ENCODE measurements around the gene TLE7.

TLE7 gene

GRCh38 chr16:71412270-71413160, 29.3 kb downstream of the TLE7 start:
- DNase-seq = peak; percentile 61

DNA sequence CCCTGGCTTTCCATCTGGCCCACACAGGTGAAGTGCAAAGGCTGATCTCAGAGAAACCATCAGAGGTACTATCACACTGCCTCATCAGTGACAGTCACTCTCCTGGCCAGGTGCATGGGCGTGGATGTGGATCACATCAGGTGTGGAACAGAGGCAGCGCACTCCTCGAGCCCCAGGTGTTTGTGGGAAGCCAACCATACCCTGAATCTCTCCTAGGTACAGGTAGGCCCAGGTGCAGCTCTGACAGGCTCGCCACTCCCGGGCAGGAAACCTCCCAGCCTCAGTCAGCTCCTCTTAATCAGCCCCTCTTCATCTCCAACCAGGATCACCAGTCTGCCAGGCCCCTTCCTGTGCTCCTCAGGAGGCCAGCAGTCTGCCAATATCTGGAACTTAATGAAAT, 31.7 kb downstream of the TLE7 start:
- no peak for DNase-seq

- DNase-seq = no peak
Measured at GRCh38 chr16:71409011-71409775, 32.7 kb downstream of the TLE7 start.

DNA sequence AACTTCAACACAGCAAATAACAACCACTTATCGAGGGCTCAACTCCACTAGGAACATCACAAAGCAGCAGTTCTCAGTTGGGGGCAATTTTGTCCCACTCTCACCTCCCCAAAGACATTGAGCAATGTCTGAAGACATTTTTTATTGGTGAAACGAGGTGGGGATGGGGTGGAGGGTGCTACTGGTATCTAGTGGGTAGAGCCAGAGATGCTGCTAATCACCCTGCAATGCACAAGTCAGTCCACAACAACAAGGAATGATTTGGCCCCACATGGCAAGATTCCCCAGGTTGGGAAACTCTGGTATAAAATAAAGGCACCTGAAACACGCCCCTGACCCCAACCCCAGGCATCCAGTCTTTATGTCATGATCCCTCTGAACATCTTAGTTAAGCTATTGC, 33.3 kb downstream of the TLE7 start:
- no peak for DNase-seq

- DNase-seq = no peak
Measured at GRCh38 chr16:71407731-71408130, 34.1 kb downstream of the TLE7 start.

DNA sequence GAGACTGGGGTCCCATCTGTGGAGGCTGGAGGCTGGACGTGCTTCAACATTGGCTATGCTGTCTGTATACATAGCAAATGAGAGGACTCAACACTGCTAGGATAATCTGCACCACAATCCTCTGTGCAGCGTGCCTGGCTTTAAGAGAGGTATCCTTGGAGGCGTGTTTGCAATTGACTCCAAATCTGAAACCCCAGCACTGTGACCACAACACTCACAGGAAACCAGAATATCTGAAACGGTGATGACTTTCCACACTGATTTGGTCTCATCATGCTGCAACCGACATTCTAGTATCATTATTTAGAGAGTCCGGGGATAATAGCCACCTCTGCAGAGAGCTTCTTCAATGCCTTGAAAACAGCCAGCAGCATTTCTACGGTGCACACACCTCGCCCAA, 35.1 kb downstream of the TLE7 start:
- DNase-seq = no peak

- no peak for DNase-seq
Measured at GRCh38 chr16:71406316-71406715, 35.5 kb downstream of the TLE7 start.

DNA sequence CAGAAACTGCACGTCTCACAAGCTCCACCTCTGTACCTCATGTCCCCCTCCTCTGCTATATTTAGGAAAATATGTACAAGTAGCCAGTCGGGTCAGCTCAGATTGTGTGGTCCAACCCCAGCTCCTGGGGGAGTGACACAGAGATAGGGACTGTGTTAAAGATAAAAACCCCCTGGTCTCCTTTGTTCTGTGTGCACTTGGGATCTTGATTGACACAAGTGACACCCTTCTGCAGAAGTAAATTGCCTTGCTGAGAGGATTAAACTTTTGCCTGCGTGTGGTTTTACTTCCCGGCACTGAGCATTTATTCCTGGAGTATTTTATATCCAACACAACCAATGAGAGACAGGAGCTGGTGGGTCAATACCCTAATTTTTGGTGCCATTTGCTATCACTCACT, 37.5 kb downstream of the TLE7 start:
- DNase-seq = no peak

- no peak for DNase-seq
Measured at GRCh38 chr16:71402674-71403073, 39.2 kb downstream of the TLE7 start.

DNA sequence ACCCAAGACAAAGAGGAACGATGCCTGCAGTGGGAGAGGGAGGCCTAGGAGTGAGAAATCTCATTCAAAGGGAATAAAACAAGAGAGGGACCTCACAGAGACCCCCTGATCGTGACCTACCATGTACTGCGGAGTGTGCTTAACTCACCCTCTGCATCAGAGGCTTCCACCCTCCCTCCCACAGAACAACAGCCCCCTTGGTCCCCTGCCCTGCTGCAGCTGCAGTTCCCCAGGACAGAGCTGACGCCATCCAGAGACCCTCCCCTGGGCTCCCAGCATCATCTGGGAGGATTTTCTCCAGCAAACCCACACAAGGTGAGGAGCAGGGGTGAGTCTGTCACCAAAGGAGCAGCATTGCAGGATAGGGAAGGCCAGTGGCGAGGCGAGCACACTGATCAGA, 39.8 kb downstream of the TLE7 start:
- no peak for DNase-seq

DNA sequence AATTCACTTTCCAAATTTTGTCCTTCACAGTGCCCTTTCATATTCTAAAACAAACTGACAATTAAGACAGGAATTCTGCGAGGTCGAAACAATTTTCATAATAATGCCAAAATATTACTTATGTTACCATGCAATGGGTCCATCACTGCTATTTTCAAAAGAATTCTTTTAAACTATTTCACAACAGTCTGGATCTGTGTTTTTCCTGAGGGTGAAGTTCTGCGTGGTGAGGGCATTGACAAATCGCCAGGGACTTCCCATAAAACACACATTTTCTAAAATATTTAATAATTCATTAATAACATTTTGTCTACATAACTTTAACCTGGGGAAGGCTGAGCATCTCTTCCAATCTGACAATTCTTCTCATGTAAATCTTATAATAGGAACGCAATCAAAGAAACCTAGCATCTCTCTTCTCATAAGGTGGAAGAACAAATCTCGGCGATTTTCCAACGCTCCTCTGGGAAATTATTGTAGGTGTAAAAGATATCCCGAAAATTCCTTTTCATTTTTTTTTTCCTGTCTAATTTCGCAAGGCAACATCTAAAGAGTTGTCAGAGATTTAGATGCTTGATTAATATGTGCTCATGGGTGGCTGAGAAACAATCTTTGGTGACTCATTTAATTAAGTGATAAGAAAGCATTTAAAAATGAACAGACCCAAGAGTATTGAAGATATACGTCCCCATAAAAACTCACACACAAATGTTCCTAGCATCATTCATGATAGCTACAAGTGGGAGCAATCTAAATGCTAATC, 41.9 kb downstream of the TLE7 start:
- DNase-seq = no peak

- no peak for DNase-seq
Measured at GRCh38 chr16:71396594-71396993, 45.3 kb downstream of the TLE7 start.

DNA sequence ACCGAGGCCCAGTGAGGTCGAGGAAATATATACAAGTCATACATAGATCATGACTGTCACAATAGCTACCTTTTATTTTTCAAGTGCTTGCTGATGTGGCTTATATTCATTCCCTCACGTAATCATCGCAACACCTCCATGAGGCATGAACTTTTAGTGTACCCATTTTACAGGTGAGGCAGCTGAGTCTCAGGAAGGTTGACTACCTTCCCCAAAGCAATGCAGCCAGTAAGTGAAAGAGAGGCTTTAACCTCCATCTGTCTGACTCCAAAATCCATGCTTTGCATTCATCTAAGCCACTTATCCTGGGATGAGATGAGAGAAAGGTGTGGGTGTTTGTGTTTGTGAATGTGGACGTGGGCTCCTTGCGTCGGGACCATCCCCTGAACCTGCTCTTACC, 52.5 kb downstream of the TLE7 start:
- no peak for DNase-seq

DNA sequence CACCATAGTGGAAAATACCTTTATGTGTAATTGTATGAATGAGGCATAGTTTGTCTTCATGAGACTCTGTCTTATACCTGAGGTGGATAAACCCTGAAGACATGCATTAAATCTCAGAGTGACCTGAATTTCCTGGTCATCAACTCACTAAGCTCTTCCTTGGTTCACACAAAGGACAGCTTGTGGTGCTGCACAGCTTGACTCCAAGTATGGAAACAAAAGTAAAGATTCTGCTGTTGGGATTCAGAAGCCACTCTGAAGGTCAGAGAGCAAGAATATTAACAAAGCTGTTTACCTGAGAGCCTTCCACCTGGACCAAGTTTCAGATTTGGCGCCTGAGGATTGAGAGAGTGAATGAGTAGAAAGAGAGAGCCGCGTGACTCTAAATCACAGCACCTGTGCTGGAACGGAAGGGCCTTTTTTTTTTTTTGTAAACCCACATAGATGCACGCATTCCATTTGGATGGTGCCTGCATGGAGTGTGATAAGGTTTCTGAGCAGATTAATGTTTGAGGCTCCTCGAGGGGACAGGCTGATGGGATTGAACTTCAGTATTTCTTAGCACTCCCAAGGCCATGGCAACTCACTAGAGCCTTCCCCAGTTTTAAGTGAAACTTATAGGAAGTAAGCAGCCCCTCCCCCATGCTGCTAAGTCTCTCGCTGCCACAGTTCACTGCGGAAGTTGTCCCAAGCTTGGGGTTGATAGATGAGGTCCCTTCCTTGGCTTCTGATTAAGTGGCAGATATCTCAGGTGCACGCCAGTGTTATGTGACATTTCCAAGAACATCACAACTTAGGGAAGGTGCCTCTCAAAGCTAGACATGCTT, 54.6 kb downstream of the TLE7 start:
- DNase-seq = no peak

DNA sequence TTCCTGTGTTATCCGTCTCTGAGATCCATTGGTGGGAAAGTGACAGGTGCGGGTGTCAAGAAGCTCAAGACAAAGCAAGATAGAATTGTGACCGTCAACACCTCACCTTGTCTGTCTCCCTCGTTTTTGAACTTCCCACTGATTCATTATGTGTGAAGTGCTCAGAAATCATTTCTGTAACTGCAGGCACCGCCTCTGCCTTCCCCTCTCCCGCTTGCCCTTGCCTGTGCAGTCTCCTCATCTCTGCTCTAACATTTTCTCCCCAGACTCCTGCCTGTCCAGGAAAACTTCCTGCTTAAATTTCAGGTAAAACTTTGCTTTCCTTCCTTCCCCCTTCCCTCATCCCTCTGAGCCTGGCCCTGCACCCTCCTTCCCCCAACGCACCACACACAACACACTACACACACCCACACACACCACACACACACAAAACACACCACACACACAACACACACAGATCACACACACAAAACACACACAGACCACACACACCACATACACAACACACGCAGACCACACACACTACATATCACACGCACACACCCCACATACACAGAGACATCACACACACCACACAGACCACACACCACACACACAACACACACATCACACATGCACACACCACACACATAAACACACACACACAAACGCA, 57.7 kb downstream of the TLE7 start:
- DNase-seq = no peak

DNA sequence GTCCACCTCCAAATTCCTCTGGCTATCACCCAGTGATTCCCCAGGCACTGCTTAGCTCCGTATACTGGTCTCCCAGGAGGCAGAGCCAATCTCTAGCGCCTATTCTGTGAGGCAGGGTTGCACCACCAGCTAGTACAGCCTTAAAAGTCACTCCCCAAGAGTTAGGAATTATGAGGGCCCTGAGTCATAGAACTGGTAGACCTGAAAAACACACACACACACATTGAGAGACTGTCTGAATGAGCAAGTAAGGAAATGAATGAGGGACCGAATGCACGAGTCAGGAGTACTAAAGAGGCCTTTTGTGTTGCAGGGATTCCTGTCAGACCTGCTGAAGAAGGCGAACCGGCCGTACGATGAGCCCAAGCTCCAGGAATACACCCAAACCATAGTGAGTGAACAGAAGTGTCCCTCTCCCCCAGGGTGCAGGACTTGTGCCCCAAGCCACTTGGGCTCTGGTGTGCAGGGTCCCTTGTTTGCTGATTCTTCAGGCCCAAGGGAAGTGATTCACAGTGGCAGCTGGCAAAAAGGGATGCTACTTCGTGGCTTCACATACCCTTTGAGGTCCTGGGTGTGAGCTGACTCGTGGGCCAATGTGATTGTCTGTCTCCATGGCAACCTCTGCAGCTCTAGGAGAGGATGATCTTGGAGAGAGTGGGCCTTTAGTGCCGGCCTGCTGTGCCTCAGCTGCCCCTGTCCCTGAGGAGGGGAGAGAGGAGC, 58.6 kb downstream of the TLE7 start:
- DNase-seq = peak; percentile 13

DNA sequence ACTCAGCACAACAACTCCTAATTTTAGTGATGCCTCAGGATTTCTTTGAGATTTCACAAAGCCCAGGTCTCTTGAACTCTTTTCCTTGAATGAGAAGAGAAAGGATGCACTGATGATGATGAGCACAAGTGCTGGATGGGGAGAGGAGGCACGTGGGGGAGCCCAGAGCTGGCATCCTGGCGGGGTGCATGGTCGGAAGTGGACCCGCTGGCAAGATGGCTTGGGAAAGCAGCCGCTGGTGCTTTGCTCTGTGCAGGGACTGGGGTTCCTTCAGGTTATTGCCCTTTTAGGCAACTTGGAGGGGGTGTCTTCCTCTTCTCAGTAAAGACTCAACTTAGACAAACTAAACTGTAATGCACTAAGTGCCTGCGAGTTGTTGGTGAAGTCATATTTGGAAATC, 61.0 kb downstream of the TLE7 start:
- no peak for DNase-seq

Measured in stimulated activated CD4-positive, alpha-beta T cell treated with anti-CD3 and anti-CD28 coated beads, Interleukin-1b, Interleukin-23, amount 100 ng/mL, for 48 hours (primary cell).